Body of pancreas (tissue), 4 donors: ENCODE measurements around the gene PKP4. TPM values are rescaled to one million over a fixed set of nuclear protein-coding genes. Genes with fewer than 3 reads are reported as not detected.

Experiments
- ATAC-seq: fragments of 150-250 bp; one replicate; pipeline ENCODE4 v1.9.1; 2016
- DNase-seq, 4 donors: peaks; one replicate each; pipeline ENCODE4 v3.0.0-alpha.2; 2019
- H3K27ac ChIP-seq, 4 donors: fragments of 200-600 bp; sonication (generic); 1 replicate in 3 of 4; 2 replicates in 1 of 4; pipeline versions ENCODE4 v1.5.1 to v1.6.1; 2016 to 2019; ENCODE audit warnings: mild to moderate bottlenecking in 1 of 4, mixed read lengths in 1 of 4, moderate library complexity in 1 of 4
- H3K27me3 ChIP-seq, 2 donors: fragments of 200-600 bp; sonication (generic); one replicate each; pipeline ENCODE4 v1.6.0; 2016; ENCODE audit warnings: mild to moderate bottlenecking in 1 of 2
- H3K36me3 ChIP-seq, 2 donors: fragments of 200-600 bp; sonication (generic); replicated peaks in 1 of 2; 2 replicates each; pipeline ENCODE4 v1.5.1; 2016; ENCODE audit warnings: low read depth in 2 of 2; ENCODE audit not compliant: insufficient read depth in 1 of 2
- H3K4me1 ChIP-seq: fragments of 200-600 bp; sonication (generic); one replicate; pipeline ENCODE4 v1.6.0; 2016
- H3K4me3 ChIP-seq, 2 donors: fragments of 200-600 bp; sonication (generic); 1 replicate in 1 of 2; 2 replicates in 1 of 2; pipeline ENCODE4 v1.5.1; 2016 to 2019
- H3K9me3 ChIP-seq, 3 donors: fragments of 200-600 bp; sonication (generic); 1 replicate in 2 of 3; 2 replicates in 1 of 3; pipeline ENCODE4 v1.5.1; 2016
- CTCF ChIP-seq, 7 experiments: fragments of 450-650 bp in 4 of 7; fragments of 200-600 bp in 3 of 7; sonication (generic) in 3 of 7; IDR thresholded peaks; one replicate each; pipeline ENCODE4 v1.5.1; 2016 to 2019; ENCODE audit warnings: antibody characterized with exemption in 7 of 7
- POLR2A ChIP-seq, 3 donors: fragments of 450-650 bp; IDR thresholded peaks; one replicate each; pipeline ENCODE4 v1.6.1; 2016; ENCODE audit warnings: antibody characterized with exemption in 3 of 3, mild to moderate bottlenecking in 2 of 3
- WGBS, 2 donors: methylation state at CpG; one replicate each; pipeline ENCODE4 v1.1.5; 2017; 5-methylcytosine and 5-hydroxymethylcytosine counted together
- intact Hi-C: fragments of 100-400 bp; cut with DNase I; formaldehyde crosslinking; loops from one replicate; pipeline ENCODE4 v1.15.1; 2023
- total RNA-seq, 2 donors: library from RNA; depleted of rRNA; stranded (reverse); fragments of >200 nt; gene quantifications; one replicate each; pipeline ENCODE4 v1.1.0, GENCODE V29; 2016

Gene PKP4
- total RNA-seq, 2 donors from 2014 or later: 36.3 to 50.1 TPM

- H3K4me3 ChIP-seq: no peak overlapping the region
- no peak for TF ChIP-seq POLR2A (IDR thresholded peaks at IDR 0.05)
- no peak for TF ChIP-seq CTCF (IDR thresholded peaks at IDR 0.05)
- peaks cover 4% of the 10 kb centered on the region for H3K4me1 ChIP-seq
- H3K27ac ChIP-seq: no peak overlapping the region
- ATAC-seq: no peak
- no peaks in the 10 kb centered on the region for H3K27me3 ChIP-seq
- H3K9me3 ChIP-seq: no peaks in the 10 kb centered on the region
- no peaks in the 10 kb centered on the region for H3K36me3 ChIP-seq
- DNase-seq: no peak
- intact Hi-C loops: no loop called here
- 63 to 68% methylated on average over 2 of the region's 2 CpGs for WGBS, 2 donors
These were observed 31.9 kb downstream of the PKP4 start for GRCh38 chr2:158488442-158489216.

- TF ChIP-seq CTCF (IDR thresholded peaks at IDR 0.05) (no peak), POLR2A (IDR thresholded peaks at IDR 0.05) (no peak)
- Histone ChIP-seq H3K36me3 (no peaks in the 10 kb centered on the region), H3K27me3 (no peaks in the 10 kb centered on the region), H3K27ac (no peak overlapping the region), H3K4me1 (peaks cover 4% of the 10 kb centered on the region), H3K9me3 (no peaks in the 10 kb centered on the region), H3K4me3 (no peak overlapping the region)
- ATAC-seq: no peak
- 54 to 59% methylated on average over 6 of the region's 6 CpGs for WGBS, 2 donors
- intact Hi-C loops: no loop called here
- DNase-seq: no peak
These were observed 32.8 kb downstream of the PKP4 start for GRCh38 chr2:158489366-158490112.

GRCh38 chr2:158491072-158491471 lies 34.3 kb downstream of the PKP4 start:
- ATAC-seq (no peak), DNase-seq (no peak)
- TF ChIP-seq POLR2A (IDR thresholded peaks at IDR 0.05) (no peak), CTCF (IDR thresholded peaks at IDR 0.05) (no peak)
- 89 to 96% methylated on average over 4 of the region's 4 CpGs for WGBS, 2 donors
- Histone ChIP-seq H3K9me3 (no peaks in the 10 kb centered on the region), H3K4me3 (no peak overlapping the region), H3K4me1 (peaks cover 4% of the 10 kb centered on the region), H3K36me3 (no peaks in the 10 kb centered on the region), H3K27me3 (no peaks in the 10 kb centered on the region), H3K27ac (no peak overlapping the region)
- intact Hi-C loops: no loop called here

- DNase-seq (no peak), ATAC-seq (no peak)
- H3K36me3 ChIP-seq: no peaks in the 10 kb centered on the region
- intact Hi-C loops: no loop called here
- no peak overlapping the region for H3K27ac ChIP-seq
- H3K27me3 ChIP-seq: no peaks in the 10 kb centered on the region
- TF ChIP-seq POLR2A (IDR thresholded peaks at IDR 0.05) (no peak), CTCF (IDR thresholded peaks at IDR 0.05) (no peak)
- H3K9me3 ChIP-seq: no peaks in the 10 kb centered on the region
- peaks cover 24% of the 10 kb centered on the region for H3K4me1 ChIP-seq
- 40 to 84% methylated on average over 2 of the region's 2 CpGs for WGBS, 2 donors
- H3K4me3 ChIP-seq: no peak overlapping the region
These were observed 36.7 kb downstream of the PKP4 start for GRCh38 chr2:158493458-158493857.
